IMR-90 (cell line): ENCODE data around the gene MADD. TPM values are rescaled to one million over a fixed set of nuclear protein-coding genes. Genes with fewer than 3 reads are reported as not detected.

Experiments used
- ATAC-seq: fragments of 200-7000 bp; cut with Tn5 transposase; 2 replicates; pipeline ENCODE4 v1.9.1; 2020; ENCODE audit warnings: low read depth, mild to moderate bottlenecking, moderate library complexity
- BruUV-seq: library from RNA; stranded (reverse); fragments of 400-500 nt; replicated peaks from 2 replicates; lab custom pipeline; 2021; lab: Mats Ljungman, UMichigan
- CTCF ChIA-PET: fragments of 300-600 bp; formaldehyde crosslinking; extraction: SDS; loops from one replicate; lab custom pipeline; 2021; ENCODE audit warnings: antibody characterized with exemption; lab: Yijun Ruan, JAX
- POLR2A ChIA-PET: fragments of 300-600 bp; sonication (Branson Sonifier 250); formaldehyde crosslinking; loops from one replicate; lab custom pipeline; 2022; ENCODE audit warnings: antibody characterized with exemption; ENCODE audit not compliant: unreplicated experiment; lab: Charles Lee
- DNase-seq: peaks from one replicate; pipeline ENCODE4 v3.0.0; 2013
- H2AFZ ChIP-seq: replicated peaks from 2 replicates; pipeline ENCODE3; 2013; ENCODE audit warnings: low read length, mild to moderate bottlenecking; ENCODE audit not compliant: poor library complexity
- H2AK5ac ChIP-seq: 2 replicates; pipeline ENCODE4 v1.6.1; 2013; ENCODE audit warnings: low read depth, low read length, inconsistent platforms
- H2AK9ac ChIP-seq: replicated peaks from 2 replicates; pipeline ENCODE3; 2013; ENCODE audit warnings: mild to moderate bottlenecking, low read depth, low read length, moderate library complexity; ENCODE audit not compliant: poor library complexity
- H2BK120ac ChIP-seq: 2 replicates; pipeline ENCODE4 v1.6.1; 2013; ENCODE audit warnings: low read depth, low read length, inconsistent platforms
- H2BK15ac ChIP-seq: 3 replicates; pipeline ENCODE4 v1.6.1; 2013; ENCODE audit warnings: low read depth, low read length, inconsistent platforms
- H2BK20ac ChIP-seq: 2 replicates; pipeline ENCODE4 v1.6.1; 2013; ENCODE audit warnings: low read depth, mild to moderate bottlenecking, inconsistent platforms, low read length, moderate library complexity
- H2BK5ac ChIP-seq: 2 replicates; pipeline ENCODE4 v1.6.1; 2013; ENCODE audit warnings: mild to moderate bottlenecking, low read depth, low read length, inconsistent platforms; ENCODE audit not compliant: poor library complexity, severe bottlenecking
- H3K14ac ChIP-seq: replicated peaks from 2 replicates; pipeline ENCODE4 v1.6.1; 2013; ENCODE audit warnings: low read depth, low read length, inconsistent platforms
- H3K18ac ChIP-seq: 2 replicates; pipeline ENCODE4 v1.6.1; 2013; ENCODE audit warnings: low read depth, low read length, control low read depth
- H3K23ac ChIP-seq: 2 replicates; pipeline ENCODE4 v1.6.1; 2013; ENCODE audit warnings: low read depth, low read length, inconsistent platforms
- H3K27ac ChIP-seq: 2 replicates; pipeline ENCODE4 v1.5.1; 2013; ENCODE audit warnings: mild to moderate bottlenecking, control low read depth, low read length; ENCODE audit not compliant: insufficient read depth
- H3K27me3 ChIP-seq: 2 replicates; pipeline ENCODE4 v1.6.1; 2013; ENCODE audit warnings: low read length; ENCODE audit not compliant: control insufficient read depth, insufficient read depth
- H3K36me3 ChIP-seq: 2 replicates; pipeline ENCODE4 v1.6.1; 2013; ENCODE audit warnings: low read length, mixed read lengths; ENCODE audit not compliant: control insufficient read depth, insufficient read depth
- H3K4ac ChIP-seq: 2 replicates; pipeline ENCODE4 v1.6.1; 2013; ENCODE audit warnings: low read depth, low read length, inconsistent platforms
- H3K4me1 ChIP-seq: 2 replicates; pipeline ENCODE4 v1.6.1; 2013; ENCODE audit warnings: low read length, mixed read lengths; ENCODE audit not compliant: control insufficient read depth, insufficient read depth
- H3K4me2 ChIP-seq: 2 replicates; pipeline ENCODE4 v1.6.1; 2013; ENCODE audit warnings: low read depth, mild to moderate bottlenecking, control low read depth, low read length, moderate library complexity
- H3K4me3 ChIP-seq: 2 replicates; pipeline ENCODE4 v1.5.1; 2013; ENCODE audit warnings: low read depth, mild to moderate bottlenecking, control low read depth, low read length, moderate library complexity; ENCODE audit not compliant: insufficient read depth
- H3K56ac ChIP-seq: 2 replicates; pipeline ENCODE4 v1.6.1; 2013; ENCODE audit warnings: low read length, inconsistent platforms; ENCODE audit not compliant: insufficient read depth; ENCODE audit errors: extremely low read depth
- H3K79me1 ChIP-seq, 2 experiments: 2 replicates each; pipeline ENCODE4 v1.6.1; 2013; ENCODE audit warnings: low read length in 2 of 2, inconsistent platforms in 1 of 2, low read depth in 1 of 2
- H3K9ac ChIP-seq: 2 replicates; pipeline ENCODE4 v1.6.1; 2013; ENCODE audit warnings: low read depth, low read length, control low read depth
- H3K9me1 ChIP-seq: 2 replicates; pipeline ENCODE4 v1.6.1; 2013; ENCODE audit warnings: low read length, inconsistent platforms; ENCODE audit not compliant: insufficient read depth
- H3K9me3 ChIP-seq: 2 replicates; pipeline ENCODE4 v1.6.1; 2013; ENCODE audit warnings: low read length; ENCODE audit not compliant: control insufficient read depth, insufficient read depth
- H4K20me1 ChIP-seq: 2 replicates; pipeline ENCODE4 v1.6.1; 2013; ENCODE audit warnings: low read length, inconsistent platforms; ENCODE audit not compliant: insufficient read depth
- H4K5ac ChIP-seq: 2 replicates; pipeline ENCODE4 v1.6.1; 2013; ENCODE audit warnings: mild to moderate bottlenecking, low read depth, low read length, control low read depth
- H4K8ac ChIP-seq, 2 experiments: 2 replicates each; pipeline ENCODE4 v1.6.1; 2013; ENCODE audit warnings: low read depth in 2 of 2, low read length in 2 of 2, control low read depth in 1 of 2, inconsistent platforms in 1 of 2
- H4K91ac ChIP-seq: 2 replicates; pipeline ENCODE4 v1.6.1; 2013; ENCODE audit warnings: low read depth, low read length, inconsistent platforms; ENCODE audit not compliant: insufficient read depth
- BHLHE40 ChIP-seq: fragments of 150-350 bp; IDR thresholded peaks from 2 replicates; pipeline ENCODE4 v1.6.1; 2016; ENCODE audit warnings: mild to moderate bottlenecking, low read depth, low read length
- CEBPB ChIP-seq: IDR thresholded peaks from 2 replicates; pipeline ENCODE4 v1.6.1; 2012; ENCODE audit warnings: low read depth, low read length, improper control_type of control experiment
- MAZ ChIP-seq: IDR thresholded peaks from 2 replicates; pipeline ENCODE4 v1.6.1; 2012; ENCODE audit warnings: low read depth, mild to moderate bottlenecking, low read length, improper control_type of control experiment, moderate library complexity, borderline replicate concordance
- POLR2A ChIP-seq: IDR thresholded peaks from 2 replicates; pipeline ENCODE4 v1.6.1; 2012; ENCODE audit warnings: mild to moderate bottlenecking, low read depth, low read length
- SMC3 ChIP-seq: fragments of 150-350 bp; IDR thresholded peaks from 2 replicates; pipeline ENCODE4 v1.6.1; 2016; ENCODE audit warnings: low read depth, mild to moderate bottlenecking, antibody characterized with exemption, low read length, moderate library complexity
- WGBS, 2 experiments: methylation state at CpG; one replicate each; pipeline versions ENCODE4 v1.1.5 to v1.1.7; 2013; ENCODE audit warnings: missing lambda C conversion rate in 2 of 2; ENCODE audit not compliant: insufficient read length in 1 of 2; ENCODE audit errors: extremely low coverage in 2 of 2; 5-methylcytosine and 5-hydroxymethylcytosine counted together
- dilution Hi-C: fragments of 300-500 bp; cut with HindIII; formaldehyde crosslinking; loops from one replicate; pipeline ENCODE4 v1.14.3; 2018; ENCODE audit warnings: low sequenced_read_pairs; ENCODE audit not compliant: unreplicated experiment
- in situ Hi-C: fragments of 300-500 bp; cut with MboI; formaldehyde crosslinking; loops from 3 replicates; pipeline ENCODE4 v1.14.3; 2019; ENCODE audit warnings: low sequenced_read_pairs, inconsistent platforms, mixed read lengths
- intact Hi-C: fragments of 100-400 bp; cut with micrococcal nuclease; formaldehyde crosslinking; loops from 2 replicates; pipeline ENCODE4 v1.10.0; 2022
- polyA plus RNA-seq, 3 experiments: library from polyadenylated mRNA; depleted of rRNA; stranded (reverse); fragments of >200 nt; gene quantifications; 2 replicates each; pipeline ENCODE4 v1.2.3, GENCODE V29; 2012; ENCODE audit warnings: low replicate concordance in 1 of 3
- total RNA-seq: library from RNA; depleted of rRNA; stranded (reverse); fragments of >200 nt; gene quantifications from 2 replicates; pipeline ENCODE4 v1.2.3, GENCODE V29; 2012

The MADD gene
- total and polyA plus RNA-seq, 2 of the 4 experiments (the other 2 are of a cell fraction), result 13.3 to 16.4 TPM

DNA sequence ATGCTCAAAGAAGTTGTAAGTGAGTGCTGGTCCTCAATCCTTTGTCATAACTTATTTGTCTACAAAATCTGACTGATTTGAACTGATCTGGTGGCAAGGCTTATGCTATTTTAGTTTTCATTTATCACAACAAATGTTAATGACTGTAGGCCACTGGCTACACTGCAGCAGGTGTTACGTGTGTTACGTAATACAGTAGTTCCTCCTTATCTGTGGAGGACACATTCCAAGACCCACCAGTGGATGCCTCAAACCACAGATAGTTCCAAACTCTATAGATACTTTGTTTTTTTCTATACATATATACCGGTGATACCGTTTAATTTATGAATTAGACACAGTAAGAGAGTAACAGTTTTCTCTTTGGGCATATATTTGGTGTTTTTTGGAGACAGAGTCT lies 7.0 kb downstream of the MADD start:
- Histone ChIP-seq H2AFZ (no peak overlapping the region), H4K5ac (no peak overlapping the region), H3K27ac (no peak overlapping the region), H3K9me1 (peaks cover 8% of the 10 kb centered on the region; the same call in 1 of the 2 replicates), H2BK120ac (no peak overlapping the region), H3K27me3 (no peaks in the 10 kb centered on the region), H3K18ac (no peak overlapping the region), H3K14ac (no peak overlapping the region), H3K23ac (no peak overlapping the region), H4K91ac (no peak overlapping the region), H2AK9ac (peak overlapping the region; percentile 50), H3K4me1 (no peaks in the 10 kb centered on the region), H4K20me1 (peaks cover 26% of the 10 kb centered on the region), H3K9me3 (no peaks in the 10 kb centered on the region), H3K56ac (no peak overlapping the region), H2BK20ac (no peak overlapping the region), H4K8ac (no peak overlapping the region), H3K9ac (no peak overlapping the region), H2BK15ac (no peak overlapping the region), H3K4me2 (no peak overlapping the region), H3K79me1 (peaks cover 24 to 42% of the 10 kb centered on the region in 2 experiments), H3K4ac (no peak overlapping the region), H2BK5ac (no peak overlapping the region), H3K36me3 (peaks cover 47% of the 10 kb centered on the region), H3K4me3 (no peak overlapping the region), H2AK5ac (no peak overlapping the region)
- no TSS peak for BruUV-seq
- ChIA-PET CTCF (no interaction called here), POLR2A (no interaction called here)
- no peak for ATAC-seq
- no peak for TF ChIP-seq MAZ
- no peak for TF ChIP-seq BHLHE40
- no peak for TF ChIP-seq POLR2A
- no peak for TF ChIP-seq SMC3
- TF ChIP-seq CEBPB, result peak; percentile 83
- dilution Hi-C loops, result no loop called here
- WGBS, 2 experiments, result no CpG with 5 or more reads among the region's 4 CpGs
- in situ Hi-C loops, result no loop called here
- DNase-seq, result no peak
- intact Hi-C loops, result loop anchor here (5.0 kb wide), 1 partner anchor 40 kb away; no protein-coding TSS in a partner anchor
